ENCODE measurements around the gene VPREB1.
"Not testable (repeated sequence)": the region's sequence is repeated elsewhere in the genome, so short reads cannot be mapped to it uniquely, and the experiment has no call there.

GRCh38 chr22:22289666-22290065, 45.1 kb downstream of the VPREB1 start:
- TF ChIP-seq, protein P1, sequence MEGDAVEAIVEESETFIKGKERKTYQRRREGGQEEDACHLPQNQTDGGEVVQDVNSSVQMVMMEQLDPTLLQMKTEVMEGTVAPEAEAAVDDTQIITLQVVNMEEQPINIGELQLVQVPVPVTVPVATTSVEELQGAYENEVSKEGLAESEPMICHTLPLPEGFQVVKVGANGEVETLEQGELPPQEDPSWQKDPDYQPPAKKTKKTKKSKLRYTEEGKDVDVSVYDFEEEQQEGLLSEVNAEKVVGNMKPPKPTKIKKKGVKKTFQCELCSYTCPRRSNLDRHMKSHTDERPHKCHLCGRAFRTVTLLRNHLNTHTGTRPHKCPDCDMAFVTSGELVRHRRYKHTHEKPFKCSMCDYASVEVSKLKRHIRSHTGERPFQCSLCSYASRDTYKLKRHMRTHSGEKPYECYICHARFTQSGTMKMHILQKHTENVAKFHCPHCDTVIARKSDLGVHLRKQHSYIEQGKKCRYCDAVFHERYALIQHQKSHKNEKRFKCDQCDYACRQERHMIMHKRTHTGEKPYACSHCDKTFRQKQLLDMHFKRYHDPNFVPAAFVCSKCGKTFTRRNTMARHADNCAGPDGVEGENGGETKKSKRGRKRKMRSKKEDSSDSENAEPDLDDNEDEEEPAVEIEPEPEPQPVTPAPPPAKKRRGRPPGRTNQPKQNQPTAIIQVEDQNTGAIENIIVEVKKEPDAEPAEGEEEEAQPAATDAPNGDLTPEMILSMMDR (IDR thresholded peaks at IDR 0.05 in 8 of 11, conservative IDR thresholded peaks at IDR 0.05 in 3 of 11): not testable (repeated sequence)
- TF ChIP-seq POLR2A (IDR thresholded peaks at IDR 0.05): not testable (repeated sequence)

All from spleen (tissue), 7 donors.